Endothelial cell (in vitro differentiated cells): ENCODE measurements around the gene RRP1B. TPM values are rescaled to one million over a fixed set of nuclear protein-coding genes. Genes with fewer than 3 reads are reported as not detected.

Source experiments
- DNase-seq: peaks from one replicate; pipeline ENCODE4 v3.0.0; 2021; ENCODE audit warnings: low spot score
- H3K27ac Mint-ChIP-seq: one replicate; pipeline ENCODE4 v1.8.0; 2021; ENCODE audit warnings: mixed read lengths, inconsistent platforms; ENCODE audit not compliant: unreplicated experiment
- H3K27me3 Mint-ChIP-seq: one replicate; pipeline ENCODE4 v1.8.0; 2021; ENCODE audit warnings: mild to moderate bottlenecking, moderate library complexity, mixed read lengths, inconsistent platforms; ENCODE audit not compliant: unreplicated experiment
- H3K36me3 Mint-ChIP-seq: one replicate; pipeline ENCODE4 v1.8.0; 2021; ENCODE audit warnings: mild to moderate bottlenecking, low read depth, mixed read lengths, inconsistent platforms; ENCODE audit not compliant: unreplicated experiment
- H3K4me1 Mint-ChIP-seq: one replicate; pipeline ENCODE4 v1.8.0; 2021; ENCODE audit warnings: mild to moderate bottlenecking, mixed read lengths, inconsistent platforms; ENCODE audit not compliant: unreplicated experiment
- H3K4me3 Mint-ChIP-seq: one replicate; pipeline ENCODE4 v1.8.0; 2021; ENCODE audit warnings: mild to moderate bottlenecking, mixed read lengths, inconsistent platforms; ENCODE audit not compliant: unreplicated experiment
- H3K9me3 Mint-ChIP-seq: one replicate; pipeline ENCODE4 v1.8.0; 2021; ENCODE audit warnings: mixed read lengths, inconsistent platforms; ENCODE audit not compliant: unreplicated experiment
- CTCF ChIP-seq: fragments of 200-600 bp; sonication (generic); IDR thresholded peaks from one replicate; pipeline ENCODE4 v1.5.0; 2021; ENCODE audit warnings: antibody characterized with exemption; ENCODE audit not compliant: unreplicated experiment
- total RNA-seq: library from RNA; stranded (reverse); fragmentation: NEBNext Ultra II Directional; extraction: Animal tissue kit (Norgen Biotek cat#: 25700); gene quantifications from one replicate; pipeline ENCODE4 v1.2.1, GENCODE V29; 2021; ENCODE audit not compliant: unreplicated experiment

The RRP1B gene
- total RNA-seq, 1 donor from 2014 or later: 33.8 TPM

GRCh38 chr21:43654806-43655489 lies 4.4 kb upstream of the RRP1B start:
- peaks cover 2% of the 10 kb centered on the region for H3K27me3 Mint-ChIP-seq
- H3K27ac Mint-ChIP-seq: no peak overlapping the region
- H3K4me3 Mint-ChIP-seq: no peak overlapping the region
- no peaks in the 10 kb centered on the region for H3K36me3 Mint-ChIP-seq
- H3K4me1 Mint-ChIP-seq: peaks cover 8% of the 10 kb centered on the region
- no peak for TF ChIP-seq CTCF
- no peaks in the 10 kb centered on the region for H3K9me3 Mint-ChIP-seq
- DNase-seq: no peak

GRCh38 chr21:43657355-43658087 lies 1.8 kb upstream of the RRP1B start:
- Mint-ChIP-seq H3K27me3 (peaks cover 9% of the 10 kb centered on the region), H3K27ac (no peak overlapping the region), H3K9me3 (no peaks in the 10 kb centered on the region), H3K36me3 (peaks cover 4% of the 10 kb centered on the region), H3K4me3 (no peak overlapping the region), H3K4me1 (peaks cover 26% of the 10 kb centered on the region)
- DNase-seq: no peak
- no peak for TF ChIP-seq CTCF

GRCh38 chr21:43658088-43658741 lies 1.1 kb upstream of the RRP1B start:
- TF ChIP-seq CTCF: no peak
- Mint-ChIP-seq H3K9me3 (no peaks in the 10 kb centered on the region), H3K27ac (no peak overlapping the region), H3K27me3 (peaks cover 9% of the 10 kb centered on the region), H3K36me3 (peaks cover 4% of the 10 kb centered on the region), H3K4me3 (no peak overlapping the region), H3K4me1 (peaks cover 26% of the 10 kb centered on the region)
- DNase-seq: no peak

GRCh38 chr21:43658769-43659135 lies 608 bp upstream of the RRP1B start:
- Mint-ChIP-seq H3K4me1 (peaks cover 26% of the 10 kb centered on the region), H3K9me3 (no peaks in the 10 kb centered on the region), H3K27ac (no peak overlapping the region), H3K4me3 (peak overlapping the region; percentile 83), H3K36me3 (peaks cover 4% of the 10 kb centered on the region), H3K27me3 (peaks cover 9% of the 10 kb centered on the region)
- no peak for TF ChIP-seq CTCF
- DNase-seq: no peak

- Mint-ChIP-seq H3K27ac (no peak overlapping the region), H3K4me1 (peaks cover 23% of the 10 kb centered on the region), H3K4me3 (no peak overlapping the region), H3K9me3 (no peaks in the 10 kb centered on the region), H3K36me3 (peaks cover 19% of the 10 kb centered on the region), H3K27me3 (peaks cover 9% of the 10 kb centered on the region)
- no peak for DNase-seq
- no peak for TF ChIP-seq CTCF
Measured at GRCh38 chr21:43662286-43662685, 2.9 kb downstream of the RRP1B start.
